ENCODE results near the gene CD4. TPM values are rescaled to one million over a fixed set of nuclear protein-coding genes. Genes with fewer than 3 reads are reported as not detected.

The CD4 gene
- total and polyA plus RNA-seq, 10 of the 15 experiments (the other 5 are each of a cell fraction or from before 2014, with no cell fraction given): 0.24 to 1.6 (median 0.69) TPM

DNA sequence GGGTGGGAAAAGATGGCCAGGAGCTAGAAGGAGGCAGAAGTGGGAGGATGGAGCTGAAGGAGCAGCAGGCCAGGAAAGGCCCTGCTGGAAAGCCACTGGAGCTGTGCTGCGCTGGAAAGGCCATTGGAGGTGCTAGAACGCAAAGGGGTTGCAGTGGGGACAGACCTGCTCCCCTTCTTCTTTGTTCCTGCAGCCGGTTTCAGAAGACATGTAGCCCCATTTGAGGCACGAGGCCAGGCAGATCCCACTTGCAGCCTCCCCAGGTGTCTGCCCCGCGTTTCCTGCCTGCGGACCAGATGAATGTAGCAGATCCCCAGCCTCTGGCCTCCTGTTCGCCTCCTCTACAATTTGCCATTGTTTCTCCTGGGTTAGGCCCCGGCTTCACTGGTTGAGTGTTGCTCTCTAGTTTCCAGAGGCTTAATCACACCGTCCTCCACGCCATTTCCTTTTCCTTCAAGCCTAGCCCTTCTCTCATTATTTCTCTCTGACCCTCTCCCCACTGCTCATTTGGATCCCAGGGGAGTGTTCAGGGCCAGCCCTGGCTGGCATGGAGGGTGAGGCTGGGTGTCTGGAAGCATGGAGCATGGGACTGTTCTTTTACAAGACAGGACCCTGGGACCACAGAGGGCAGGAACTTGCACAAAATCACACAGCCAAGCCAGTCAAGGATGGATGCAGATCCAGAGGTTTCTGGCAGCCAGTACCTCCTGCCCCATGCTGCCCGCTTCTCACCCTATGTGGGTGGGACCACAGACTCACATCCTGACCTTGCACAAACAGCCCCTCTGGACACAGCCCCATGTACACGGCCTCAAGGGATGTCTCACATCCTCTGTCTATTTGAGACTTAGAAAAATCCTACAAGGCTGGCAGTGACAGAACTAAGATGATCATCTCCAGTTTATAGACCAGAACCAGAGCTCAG lies 30.0 kb downstream of the CD4 start:
- WGBS (ENCODE audit: insufficient coverage, insufficient replicate concordance, low lambda C conversion rate, missing lambda C conversion rate): 34% methylated on average over 12 of the region's 13 CpGs
- CTCF ChIA-PET: interaction anchor here (1.0 to 1.3 kb wide), 4 partner anchors 11 to 66 kb away, joined by 3 to 5 read pairs (median 4); partner anchors contain the start of gene MLF2

More for the DNA sequence above, 30.0 kb downstream of the CD4 start:
- Histone ChIP-seq H3K79me2 (ENCODE audit: control insufficient read depth, insufficient read depth, low read length) (no peaks in the 10 kb centered on the region), H3K9me3 (replicated peaks; ENCODE audit: control insufficient read depth, insufficient read depth, low read length) (no peaks in the 10 kb centered on the region), H2AFZ (ENCODE audit: control insufficient read depth, low read depth, low read length) (no peak overlapping the region), H3K4me2 (ENCODE audit: control insufficient read depth, insufficient read depth) (no peak overlapping the region), H3K27ac (ENCODE audit: control insufficient read depth, insufficient read depth) (no peak overlapping the region), H3K4me1 (ENCODE audit: control insufficient read depth, insufficient read depth, low read length) (no peaks in the 10 kb centered on the region; the same call in 1 of the 2 replicates), H3K27me3 (replicated peaks in 1 of 2; ENCODE audit: control insufficient read depth in 2 of 2, insufficient read depth in 2 of 2, low read length in 1 of 2) (peaks cover 5 to 17% of the 10 kb centered on the region in 2 experiments), H3K9ac (ENCODE audit: control insufficient read depth, insufficient read depth, low read length) (no peak overlapping the region), H3K4me3 (no peak overlapping the region), H3K36me3 (ENCODE audit: control insufficient read depth in 2 of 2, insufficient read depth in 2 of 2, low read length in 1 of 2) (no peaks in the 10 kb centered on the region), H4K20me1 (ENCODE audit: control insufficient read depth, insufficient read depth) (no peaks in the 10 kb centered on the region)
- TF ChIP-seq, protein P1, sequence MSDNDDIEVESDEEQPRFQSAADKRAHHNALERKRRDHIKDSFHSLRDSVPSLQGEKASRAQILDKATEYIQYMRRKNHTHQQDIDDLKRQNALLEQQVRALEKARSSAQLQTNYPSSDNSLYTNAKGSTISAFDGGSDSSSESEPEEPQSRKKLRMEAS (IDR thresholded peaks at IDR 0.05; ENCODE audit: low read depth, low read length): no peak
- TF ChIP-seq BMI1 (IDR thresholded peaks at IDR 0.05; ENCODE audit: borderline replicate concordance): no peak
- TF ChIP-seq CEBPB (IDR thresholded peaks at IDR 0.05; ENCODE audit: borderline replicate concordance in 1 of 2, low read depth in 2 of 2, low read length in 2 of 2): no peak
- TF ChIP-seq CHD1 (IDR thresholded peaks at IDR 0.05; ENCODE audit: low read depth, low read length): no peak
- no peak for TF ChIP-seq RBBP5 (conservative IDR thresholded peaks at IDR 0.05)
- TF ChIP-seq JUNB (IDR thresholded peaks at IDR 0.05): no peak
- TF ChIP-seq ZNF24 (IDR thresholded peaks at IDR 0.05): no peak
- TF ChIP-seq, protein P2, sequence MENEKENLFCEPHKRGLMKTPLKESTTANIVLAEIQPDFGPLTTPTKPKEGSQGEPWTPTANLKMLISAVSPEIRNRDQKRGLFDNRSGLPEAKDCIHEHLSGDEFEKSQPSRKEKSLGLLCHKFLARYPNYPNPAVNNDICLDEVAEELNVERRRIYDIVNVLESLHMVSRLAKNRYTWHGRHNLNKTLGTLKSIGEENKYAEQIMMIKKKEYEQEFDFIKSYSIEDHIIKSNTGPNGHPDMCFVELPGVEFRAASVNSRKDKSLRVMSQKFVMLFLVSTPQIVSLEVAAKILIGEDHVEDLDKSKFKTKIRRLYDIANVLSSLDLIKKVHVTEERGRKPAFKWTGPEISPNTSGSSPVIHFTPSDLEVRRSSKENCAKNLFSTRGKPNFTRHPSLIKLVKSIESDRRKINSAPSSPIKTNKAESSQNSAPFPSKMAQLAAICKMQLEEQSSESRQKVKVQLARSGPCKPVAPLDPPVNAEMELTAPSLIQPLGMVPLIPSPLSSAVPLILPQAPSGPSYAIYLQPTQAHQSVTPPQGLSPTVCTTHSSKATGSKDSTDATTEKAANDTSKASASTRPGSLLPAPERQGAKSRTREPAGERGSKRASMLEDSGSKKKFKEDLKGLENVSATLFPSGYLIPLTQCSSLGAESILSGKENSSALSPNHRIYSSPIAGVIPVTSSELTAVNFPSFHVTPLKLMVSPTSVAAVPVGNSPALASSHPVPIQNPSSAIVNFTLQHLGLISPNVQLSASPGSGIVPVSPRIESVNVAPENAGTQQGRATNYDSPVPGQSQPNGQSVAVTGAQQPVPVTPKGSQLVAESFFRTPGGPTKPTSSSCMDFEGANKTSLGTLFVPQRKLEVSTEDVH (IDR thresholded peaks at IDR 0.05; ENCODE audit: low read depth, partially characterized antibody): no peak
- TF ChIP-seq PAX5 (IDR thresholded peaks at IDR 0.05; ENCODE audit: borderline replicate concordance, low read depth, low read length): no peak
- no peak for TF ChIP-seq SREBF1 (IDR thresholded peaks at IDR 0.05; ENCODE audit: low read length)
- TF ChIP-seq RB1 (IDR thresholded peaks at IDR 0.05; ENCODE audit: borderline replicate concordance): no peak
- no peak for TF ChIP-seq ZNF207 (IDR thresholded peaks at IDR 0.05; ENCODE audit: borderline replicate concordance)
- TF ChIP-seq JUND (IDR thresholded peaks at IDR 0.05; ENCODE audit: low read depth, low read length): no peak
- SMC1A ChIA-PET (ENCODE audit: uncharacterized antibody, unreplicated experiment): interaction anchor here (1.5 to 2.0 kb wide), 2 partner anchors 7 to 39 kb away, joined by 6 read pairs; no protein-coding TSS in a partner anchor
- no peak for DNase-seq (ENCODE audit: low read depth, low spot score)
- POLR2A ChIA-PET: interaction anchor here (0.6 to 0.9 kb wide), 2 partner anchors 10 to 11 kb away, joined by 3 to 4 read pairs; no protein-coding TSS in a partner anchor
- no peak for FAIRE-seq
- RAD21 ChIA-PET (ENCODE audit: unreplicated experiment): no interaction called here
- BruUV-seq (replicated peaks): no TSS peak
- intact Hi-C loops (cut with micrococcal nuclease; ENCODE audit: unreplicated experiment): no loop called here
- peak; percentile 26; the same call in 2 of the 3 replicates for ATAC-seq
- in situ Hi-C loops (cut with MboI): no loop called here

All from GM12878 (cell line).